ENCODE data around the gene C1orf198.

GRCh38 chr1:230853731-230854130 lies 14.6 kb downstream of the C1orf198 start:
- no peak for TF ChIP-seq CTCF (IDR thresholded peaks at IDR 0.05)
- no peak for TF ChIP-seq POLR2A (IDR thresholded peaks at IDR 0.05)

Data from breast epithelium (tissue), 3 donors.